HepG2 (cell line): Measurements from ENCODE around the gene COQ5. TPM values are rescaled to one million over a fixed set of nuclear protein-coding genes. Genes with fewer than 3 reads are reported as not detected.
A peak's percentile ranks its signal among the peaks of the same experiment; 100 is the strongest.

Experiments
- CHD2 ChIP-seq: IDR thresholded peaks from 2 replicates; pipeline ENCODE4 v1.6.1; 2011; ENCODE audit warnings: low read depth, low read length, improper control_type of control experiment
- KDM1A ChIP-seq: IDR thresholded peaks from 2 replicates; pipeline ENCODE4 v1.6.1; 2016; ENCODE audit warnings: missing compliant biosample characterization
- REST ChIP-seq, 2 experiments: IDR thresholded peaks; 2 replicates each; pipeline ENCODE4 v1.6.1; 2011 to 2012; ENCODE audit warnings: low read length in 2 of 2, borderline replicate concordance in 1 of 2, low read depth in 1 of 2, mild to moderate bottlenecking in 1 of 2, moderate library complexity in 1 of 2
- RFXAP ChIP-seq: sonication (generic); formaldehyde crosslinking; IDR thresholded peaks from 2 replicates; pipeline ENCODE4 v1.4.0; 2020; ENCODE audit warnings: missing genetic modification reagents, borderline replicate concordance
- SALL1 ChIP-seq: sonication (generic); formaldehyde crosslinking; IDR thresholded peaks from 2 replicates; pipeline ENCODE4 v1.8.0; 2022; ENCODE audit warnings: mild to moderate bottlenecking, missing genetic modification reagents
- SKI ChIP-seq: fragments of 450-650 bp; IDR thresholded peaks from one replicate; pipeline ENCODE4 v1.6.1; 2018; ENCODE audit warnings: mild to moderate bottlenecking; ENCODE audit not compliant: partially characterized antibody
- TFAP4 ChIP-seq: sonication (generic); IDR thresholded peaks from 2 replicates; pipeline ENCODE4 v1.6.1; 2016; ENCODE audit warnings: low read depth, borderline replicate concordance
- U2AF1 ChIP-seq: fragments of 200-400 bp; formaldehyde crosslinking; optimal IDR thresholded peaks from 2 replicates; pipeline ENCODE3; 2017; ENCODE audit warnings: mild to moderate bottlenecking, low read depth, low read length
- ZNF83 ChIP-seq: sonication (generic); formaldehyde crosslinking; IDR thresholded peaks from 2 replicates; pipeline ENCODE4 v1.4.0; 2020; ENCODE audit warnings: missing genetic modification reagents, mild to moderate bottlenecking, borderline replicate concordance
- polyA plus RNA-seq, 8 experiments: library from polyadenylated mRNA; depleted of rRNA in 3 of 8; stranded (reverse) in 7 of 8; unstranded in 1 of 8; fragments of >200 nt; fragmentation: Illumina TruSeq in 4 of 8; extraction: Trizol in 4 of 8; gene quantifications; 2 replicates each; pipeline versions ENCODE4 v1.2.1 to v1.2.3, GENCODE V29; 2011 to 2016; ENCODE audit warnings: low read depth in 4 of 8, missing spikeins in 1 of 8, mixed read lengths in 1 of 8; ENCODE audit not compliant: insufficient read depth in 1 of 8
- total RNA-seq, 5 experiments: library from RNA; depleted of rRNA; stranded (reverse); fragments of >200 nt; fragmentation: Illumina TruSeq; extraction: Trizol; gene quantifications; 2 replicates each; pipeline ENCODE4 v1.2.3, GENCODE V29; 2016; ENCODE audit warnings: low read depth in 1 of 5
- TF ChIP-seq, protein P1 (sequence below): sonication (generic); formaldehyde crosslinking; conservative IDR thresholded peaks from 2 replicates; pipeline ENCODE4 v1.8.0; 2022; ENCODE audit warnings: missing genetic modification reagents
- TF ChIP-seq, protein P2 (sequence below): sonication (generic); formaldehyde crosslinking; IDR thresholded peaks from 2 replicates; pipeline ENCODE4 v1.4.0; 2020; ENCODE audit warnings: missing genetic modification reagents
- TF ChIP-seq, protein P3 (sequence below): sonication (generic); formaldehyde crosslinking; IDR thresholded peaks from 2 replicates; pipeline ENCODE4 v1.5.0; 2020; ENCODE audit warnings: mild to moderate bottlenecking, missing genetic modification reagents, borderline replicate concordance

Gene COQ5
- total and polyA plus RNA-seq, 2 of the 13 experiments (the other 11 are each of a cell fraction or from before 2014, with no cell fraction given): 36.4 to 41.5 TPM

DNA sequence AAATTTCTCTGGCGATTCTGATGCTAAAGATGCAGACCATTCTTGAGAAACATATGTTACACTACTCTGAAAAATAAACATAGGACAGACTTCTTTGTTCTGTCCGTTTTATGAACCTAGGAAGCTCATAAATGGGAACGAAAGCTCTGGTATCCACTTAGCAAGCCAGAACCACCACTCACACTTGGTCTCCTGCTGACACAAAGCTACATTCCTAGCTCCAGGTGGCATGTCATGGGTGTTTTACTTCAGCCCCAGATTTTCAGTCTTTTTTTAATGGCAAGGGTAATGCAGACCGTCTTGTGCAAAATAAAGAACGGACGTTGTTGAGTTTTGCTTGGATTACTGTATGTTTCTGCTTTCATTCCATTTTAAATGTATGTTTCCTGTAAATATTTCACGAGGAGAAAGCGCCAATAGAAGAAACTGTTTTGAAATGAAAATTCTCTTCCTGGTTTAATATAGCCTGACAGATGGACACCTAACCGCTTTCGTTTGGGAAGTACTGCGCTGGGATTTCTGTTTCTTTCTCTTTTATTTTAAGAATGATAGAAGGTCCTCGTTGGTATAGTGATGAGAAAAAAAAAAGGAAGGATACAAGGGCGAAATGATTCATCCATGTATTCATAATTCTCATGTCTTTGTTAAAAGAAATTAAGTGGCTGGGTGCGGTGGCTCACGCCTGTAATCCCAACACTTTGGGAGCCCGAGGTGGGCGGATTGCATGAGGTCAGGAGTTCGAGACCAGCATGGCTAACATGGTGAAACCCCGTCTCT lies 871 bp upstream of the COQ5 start (continued):
- TF ChIP-seq, protein P1, sequence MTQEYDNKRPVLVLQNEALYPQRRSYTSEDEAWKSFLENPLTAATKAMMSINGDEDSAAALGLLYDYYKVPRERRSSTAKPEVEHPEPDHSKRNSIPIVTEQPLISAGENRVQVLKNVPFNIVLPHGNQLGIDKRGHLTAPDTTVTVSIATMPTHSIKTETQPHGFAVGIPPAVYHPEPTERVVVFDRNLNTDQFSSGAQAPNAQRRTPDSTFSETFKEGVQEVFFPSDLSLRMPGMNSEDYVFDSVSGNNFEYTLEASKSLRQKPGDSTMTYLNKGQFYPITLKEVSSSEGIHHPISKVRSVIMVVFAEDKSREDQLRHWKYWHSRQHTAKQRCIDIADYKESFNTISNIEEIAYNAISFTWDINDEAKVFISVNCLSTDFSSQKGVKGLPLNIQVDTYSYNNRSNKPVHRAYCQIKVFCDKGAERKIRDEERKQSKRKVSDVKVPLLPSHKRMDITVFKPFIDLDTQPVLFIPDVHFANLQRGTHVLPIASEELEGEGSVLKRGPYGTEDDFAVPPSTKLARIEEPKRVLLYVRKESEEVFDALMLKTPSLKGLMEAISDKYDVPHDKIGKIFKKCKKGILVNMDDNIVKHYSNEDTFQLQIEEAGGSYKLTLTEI: no peak
- TF ChIP-seq U2AF1: no peak
- TF ChIP-seq RFXAP (CRISPR knock-in tag): no peak
- no peak for TF ChIP-seq CHD2
- no peak for TF ChIP-seq REST (IDR thresholded peaks at IDR 0.05; ENCODE audit: borderline replicate concordance in 1 of 2, low read depth in 1 of 2, low read length in 2 of 2)
- no peak for TF ChIP-seq SKI
- no peak for TF ChIP-seq SALL1 (CRISPR knock-in tag)
- no peak for TF ChIP-seq ZNF83 (CRISPR knock-in tag)
- TF ChIP-seq, protein P2, sequence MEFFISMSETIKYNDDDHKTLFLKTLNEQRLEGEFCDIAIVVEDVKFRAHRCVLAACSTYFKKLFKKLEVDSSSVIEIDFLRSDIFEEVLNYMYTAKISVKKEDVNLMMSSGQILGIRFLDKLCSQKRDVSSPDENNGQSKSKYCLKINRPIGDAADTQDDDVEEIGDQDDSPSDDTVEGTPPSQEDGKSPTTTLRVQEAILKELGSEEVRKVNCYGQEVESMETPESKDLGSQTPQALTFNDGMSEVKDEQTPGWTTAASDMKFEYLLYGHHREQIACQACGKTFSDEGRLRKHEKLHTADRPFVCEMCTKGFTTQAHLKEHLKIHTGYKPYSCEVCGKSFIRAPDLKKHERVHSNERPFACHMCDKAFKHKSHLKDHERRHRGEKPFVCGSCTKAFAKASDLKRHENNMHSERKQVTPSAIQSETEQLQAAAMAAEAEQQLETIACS (CRISPR knock-in tag): no peak
- peak; percentile 33; the same call in 1 of the 2 replicates for TF ChIP-seq TFAP4
- no peak for TF ChIP-seq KDM1A (CRISPR knock-in tag)
- TF ChIP-seq, protein P3, sequence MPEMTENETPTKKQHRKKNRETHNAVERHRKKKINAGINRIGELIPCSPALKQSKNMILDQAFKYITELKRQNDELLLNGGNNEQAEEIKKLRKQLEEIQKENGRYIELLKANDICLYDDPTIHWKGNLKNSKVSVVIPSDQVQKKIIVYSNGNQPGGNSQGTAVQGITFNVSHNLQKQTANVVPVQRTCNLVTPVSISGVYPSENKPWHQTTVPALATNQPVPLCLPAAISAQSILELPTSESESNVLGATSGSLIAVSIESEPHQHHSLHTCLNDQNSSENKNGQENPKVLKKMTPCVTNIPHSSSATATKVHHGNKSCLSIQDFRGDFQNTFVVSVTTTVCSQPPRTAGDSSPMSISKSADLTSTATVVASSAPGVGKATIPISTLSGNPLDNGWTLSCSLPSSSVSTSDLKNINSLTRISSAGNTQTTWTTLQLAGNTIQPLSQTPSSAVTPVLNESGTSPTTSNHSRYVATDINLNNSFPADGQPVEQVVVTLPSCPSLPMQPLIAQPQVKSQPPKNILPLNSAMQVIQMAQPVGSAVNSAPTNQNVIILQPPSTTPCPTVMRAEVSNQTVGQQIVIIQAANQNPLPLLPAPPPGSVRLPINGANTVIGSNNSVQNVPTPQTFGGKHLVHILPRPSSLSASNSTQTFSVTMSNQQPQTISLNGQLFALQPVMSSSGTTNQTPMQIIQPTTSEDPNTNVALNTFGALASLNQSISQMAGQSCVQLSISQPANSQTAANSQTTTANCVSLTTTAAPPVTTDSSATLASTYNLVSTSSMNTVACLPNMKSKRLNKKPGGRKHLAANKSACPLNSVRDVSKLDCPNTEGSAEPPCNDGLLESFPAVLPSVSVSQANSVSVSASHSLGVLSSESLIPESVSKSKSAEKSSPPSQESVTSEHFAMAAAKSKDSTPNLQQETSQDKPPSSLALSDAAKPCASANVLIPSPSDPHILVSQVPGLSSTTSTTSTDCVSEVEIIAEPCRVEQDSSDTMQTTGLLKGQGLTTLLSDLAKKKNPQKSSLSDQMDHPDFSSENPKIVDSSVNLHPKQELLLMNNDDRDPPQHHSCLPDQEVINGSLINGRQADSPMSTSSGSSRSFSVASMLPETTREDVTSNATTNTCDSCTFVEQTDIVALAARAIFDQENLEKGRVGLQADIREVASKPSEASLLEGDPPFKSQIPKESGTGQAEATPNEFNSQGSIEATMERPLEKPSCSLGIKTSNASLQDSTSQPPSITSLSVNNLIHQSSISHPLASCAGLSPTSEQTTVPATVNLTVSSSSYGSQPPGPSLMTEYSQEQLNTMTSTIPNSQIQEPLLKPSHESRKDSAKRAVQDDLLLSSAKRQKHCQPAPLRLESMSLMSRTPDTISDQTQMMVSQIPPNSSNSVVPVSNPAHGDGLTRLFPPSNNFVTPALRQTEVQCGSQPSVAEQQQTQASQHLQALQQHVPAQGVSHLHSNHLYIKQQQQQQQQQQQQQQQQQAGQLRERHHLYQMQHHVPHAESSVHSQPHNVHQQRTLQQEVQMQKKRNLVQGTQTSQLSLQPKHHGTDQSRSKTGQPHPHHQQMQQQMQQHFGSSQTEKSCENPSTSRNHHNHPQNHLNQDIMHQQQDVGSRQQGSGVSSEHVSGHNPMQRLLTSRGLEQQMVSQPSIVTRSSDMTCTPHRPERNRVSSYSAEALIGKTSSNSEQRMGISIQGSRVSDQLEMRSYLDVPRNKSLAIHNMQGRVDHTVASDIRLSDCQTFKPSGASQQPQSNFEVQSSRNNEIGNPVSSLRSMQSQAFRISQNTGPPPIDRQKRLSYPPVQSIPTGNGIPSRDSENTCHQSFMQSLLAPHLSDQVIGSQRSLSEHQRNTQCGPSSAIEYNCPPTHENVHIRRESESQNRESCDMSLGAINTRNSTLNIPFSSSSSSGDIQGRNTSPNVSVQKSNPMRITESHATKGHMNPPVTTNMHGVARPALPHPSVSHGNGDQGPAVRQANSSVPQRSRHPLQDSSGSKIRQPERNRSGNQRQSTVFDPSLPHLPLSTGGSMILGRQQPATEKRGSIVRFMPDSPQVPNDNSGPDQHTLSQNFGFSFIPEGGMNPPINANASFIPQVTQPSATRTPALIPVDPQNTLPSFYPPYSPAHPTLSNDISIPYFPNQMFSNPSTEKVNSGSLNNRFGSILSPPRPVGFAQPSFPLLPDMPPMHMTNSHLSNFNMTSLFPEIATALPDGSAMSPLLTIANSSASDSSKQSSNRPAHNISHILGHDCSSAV: no peak
